HK-2 (cell line): ENCODE results near the gene ACAP3.
A peak's percentile ranks its signal among the peaks of the same experiment; 100 is the strongest.

Experiments used
- DNase-seq: peaks from one replicate; pipeline ENCODE4 v3.0.0-alpha.2; 2018; ENCODE audit not compliant: unreplicated experiment

Gene ACAP3

DNA sequence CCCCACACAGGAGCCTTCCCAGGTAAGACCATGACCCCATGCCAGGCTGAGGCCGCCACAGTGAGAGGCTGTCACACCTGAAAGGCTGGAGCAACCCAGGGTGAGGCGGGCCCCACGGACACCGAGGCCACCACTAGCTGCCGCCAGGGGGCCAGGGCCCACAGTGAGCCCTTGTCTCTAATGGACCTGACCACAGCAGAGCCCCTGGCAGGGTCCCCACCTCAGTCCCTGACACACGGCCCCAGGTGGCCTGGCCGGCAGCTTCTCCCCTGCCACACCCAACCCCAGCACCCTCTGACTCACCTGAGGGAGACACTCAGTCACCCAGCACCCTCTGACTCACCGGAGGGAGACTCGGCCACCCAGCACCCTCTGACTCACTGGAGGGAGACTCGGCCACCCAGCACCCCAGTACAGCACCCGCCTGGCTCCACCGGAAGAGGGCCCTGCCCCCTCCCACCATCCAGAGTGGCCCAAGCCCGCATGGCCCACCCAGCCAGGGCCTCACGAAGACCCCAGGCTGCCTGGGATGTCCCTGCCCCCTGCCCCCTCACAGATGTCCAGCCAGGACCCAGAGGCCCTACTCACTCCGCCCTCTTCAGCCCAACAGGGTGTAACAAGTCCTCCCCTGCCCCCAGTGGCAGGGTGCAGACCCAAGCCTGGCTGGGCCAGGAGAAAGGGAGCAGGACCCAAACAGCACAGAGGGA, 37.1 kb upstream of the ACAP3 start:
- DNase-seq: peak; percentile 86

DNA sequence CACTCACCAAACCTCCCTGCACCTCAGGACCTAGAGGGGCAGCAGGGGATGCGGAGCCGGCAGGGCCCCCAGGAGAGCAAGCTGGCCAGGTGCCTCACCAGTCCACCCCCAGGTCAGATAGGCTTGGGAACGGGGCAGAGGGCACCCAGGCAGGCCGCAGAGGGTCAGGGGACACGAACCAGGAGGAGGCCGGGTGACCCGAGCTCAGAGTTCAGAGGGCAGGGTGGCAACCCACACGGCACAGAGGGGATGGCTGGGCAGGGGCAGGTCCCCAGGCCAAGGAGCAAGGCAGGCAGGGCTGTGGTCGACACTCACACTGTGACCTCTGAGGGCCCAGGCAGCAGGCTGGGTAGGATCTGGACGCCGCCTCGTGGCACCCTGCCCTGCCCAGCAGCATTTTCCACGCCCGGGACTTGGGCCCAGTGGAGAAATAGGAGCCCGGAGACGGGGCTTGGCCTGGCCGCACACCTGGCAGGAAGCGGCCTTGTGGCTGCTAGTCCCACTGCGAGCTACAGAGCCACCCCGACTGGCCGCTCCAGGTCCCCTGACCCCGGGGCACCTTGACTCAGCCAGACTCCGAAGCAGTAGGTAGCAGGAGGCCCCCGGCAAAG, 36.2 kb upstream of the ACAP3 start:
- no peak for DNase-seq

- DNase-seq: no peak
Observed at GRCh38 chr1:1342584-1343115, 34.9 kb upstream of the ACAP3 start.

DNA sequence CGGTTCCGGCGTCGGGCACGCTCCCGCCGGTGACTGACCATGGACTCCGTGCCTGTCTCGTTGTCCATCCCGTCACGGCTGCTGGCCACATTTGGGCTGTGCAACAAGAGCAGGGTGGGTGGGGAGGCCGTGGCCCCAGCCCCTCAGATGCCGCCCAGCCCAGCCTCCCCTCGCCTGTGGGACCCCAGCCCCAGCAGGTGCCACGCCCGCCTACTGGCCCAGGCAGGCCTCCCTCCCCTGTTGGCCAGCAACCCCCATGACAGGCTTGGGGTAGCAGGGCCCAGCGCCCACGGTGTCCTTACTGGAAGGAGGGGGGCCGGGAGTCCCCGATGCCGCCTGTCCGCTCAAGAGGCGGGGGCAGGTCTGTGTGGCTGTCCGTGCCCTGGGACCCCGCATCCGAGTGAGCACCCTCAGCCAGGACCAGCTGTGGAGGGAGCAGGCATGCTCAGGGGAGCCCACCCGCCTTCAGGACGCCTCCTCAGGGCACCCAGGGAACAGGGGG, 34.4 kb upstream of the ACAP3 start:
- no peak for DNase-seq

DNA sequence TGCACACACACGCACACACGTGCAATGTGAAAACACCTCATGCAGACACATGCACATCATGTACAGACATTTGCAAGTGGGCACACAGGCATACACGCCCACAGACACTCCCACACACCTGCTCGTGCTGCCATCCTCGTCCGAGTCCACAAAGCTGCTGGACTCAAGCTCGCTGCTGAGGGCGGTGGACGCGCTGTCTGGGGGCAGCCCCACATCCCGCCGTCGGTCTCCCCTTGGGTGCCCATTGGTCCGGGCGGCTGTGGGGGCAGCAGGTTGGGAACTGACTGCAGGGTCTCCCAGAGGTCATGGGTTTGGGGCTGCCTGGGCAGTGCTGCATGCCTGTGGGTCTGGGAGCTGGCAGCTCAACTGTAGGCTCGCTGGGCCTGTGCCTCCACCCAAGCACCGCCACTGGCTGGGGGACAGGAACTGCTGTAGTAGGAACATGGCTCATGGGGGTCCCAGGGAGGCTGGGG, 33.9 kb upstream of the ACAP3 start:
- DNase-seq: no peak

- no peak for DNase-seq
Observed at GRCh38 chr1:1340791-1341548, 33.2 kb upstream of the ACAP3 start.

DNA sequence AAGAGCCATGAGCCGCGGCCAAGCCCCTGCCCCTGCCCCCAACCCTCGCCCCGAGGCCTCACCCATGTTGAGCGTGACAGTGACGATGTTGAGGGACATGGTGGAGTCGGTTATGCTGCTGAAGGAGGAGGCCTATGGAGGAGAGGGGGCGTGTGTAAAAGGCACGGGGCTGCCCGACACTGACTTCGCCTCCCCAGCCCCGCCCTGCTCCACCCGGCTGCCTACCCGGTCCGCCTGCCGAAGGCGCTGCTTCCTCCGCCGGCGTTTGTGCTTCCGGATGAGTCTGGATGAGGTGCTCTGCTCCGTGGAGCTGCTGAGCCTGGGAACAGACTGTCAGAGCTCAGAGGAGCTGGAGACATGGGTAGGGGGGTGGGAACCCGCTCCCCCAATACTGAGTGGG, 32.5 kb upstream of the ACAP3 start:
- DNase-seq: no peak

DNA sequence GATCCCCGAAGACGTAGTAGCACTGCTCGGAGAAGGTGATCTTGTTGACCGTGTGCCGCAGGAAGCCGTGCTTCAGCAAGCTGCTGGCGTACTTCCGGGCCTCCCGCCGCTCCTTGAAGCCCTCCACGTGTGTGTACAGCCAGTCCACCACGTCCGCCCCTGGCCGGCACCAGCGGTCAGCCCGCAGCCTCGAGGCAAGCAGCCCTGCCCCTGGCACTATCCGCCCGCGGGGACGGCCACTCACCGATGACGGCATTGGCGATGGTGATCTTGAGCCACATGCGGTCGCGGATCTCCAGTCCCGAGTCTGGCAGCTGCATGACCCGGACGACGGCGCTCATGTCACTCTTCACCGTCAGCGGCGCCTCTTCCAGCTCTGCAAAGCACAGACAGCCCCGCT, 30.5 kb upstream of the ACAP3 start:
- no peak for DNase-seq

DNA sequence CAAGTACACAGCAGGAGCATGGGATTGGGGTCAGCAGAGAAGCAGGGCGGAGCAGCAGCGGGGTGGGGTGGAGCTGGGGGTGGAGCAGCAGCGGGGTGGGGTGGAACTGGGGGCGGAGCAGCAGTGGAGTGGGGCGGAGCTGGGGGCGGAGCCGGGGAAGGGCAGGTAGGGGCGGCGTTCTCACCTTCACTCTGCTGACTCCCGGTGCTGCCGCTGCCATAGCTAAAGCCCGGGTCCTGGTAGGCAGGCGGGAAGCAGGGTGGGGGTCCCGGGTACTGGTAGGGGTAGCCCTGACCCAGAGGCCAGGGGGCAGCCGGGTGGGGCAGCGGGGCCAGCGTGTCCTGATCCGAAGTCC, 30.0 kb upstream of the ACAP3 start:
- DNase-seq: no peak

DNA sequence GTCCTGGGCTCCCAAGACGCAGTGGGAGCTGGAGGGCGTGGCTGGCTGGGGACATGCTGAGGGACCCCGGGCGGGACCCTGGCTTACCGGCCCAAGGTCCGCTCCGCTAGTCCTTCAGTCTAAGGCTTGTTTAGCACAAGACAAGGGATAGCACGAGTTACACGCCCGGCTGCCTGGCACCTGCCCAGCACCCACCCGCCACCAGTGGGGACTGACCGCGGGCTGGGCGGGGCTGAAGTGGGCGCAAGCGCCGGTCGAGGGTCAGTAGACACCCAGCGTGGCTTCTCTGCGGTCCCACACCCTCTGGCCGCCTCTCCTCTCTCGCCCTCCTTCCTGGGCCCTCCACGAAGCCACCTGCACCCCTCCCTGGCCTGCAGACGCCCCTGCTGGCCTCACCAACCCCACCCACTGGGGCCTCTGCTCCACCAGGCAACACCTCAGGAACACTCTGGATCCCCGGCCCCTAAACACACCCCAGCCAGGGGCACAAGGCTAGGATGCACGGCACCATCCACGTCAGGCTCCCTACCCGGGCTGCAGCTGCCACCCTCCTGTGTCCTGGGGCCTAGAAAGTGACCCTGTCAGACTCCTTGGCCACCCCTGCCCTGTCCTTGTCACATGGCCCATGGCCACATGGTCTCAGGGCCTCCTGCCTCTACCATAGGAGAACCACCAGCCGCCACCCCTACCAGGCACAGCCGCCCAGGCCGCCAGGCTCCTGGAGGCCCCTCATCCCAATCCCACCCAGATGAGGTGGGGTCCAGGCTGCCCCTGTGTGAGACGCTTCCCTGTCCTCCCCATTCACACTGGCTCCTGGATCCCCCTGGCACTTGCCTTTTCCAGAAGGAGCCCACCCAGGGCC, 29.4 kb upstream of the ACAP3 start:
- DNase-seq: no peak

DNA sequence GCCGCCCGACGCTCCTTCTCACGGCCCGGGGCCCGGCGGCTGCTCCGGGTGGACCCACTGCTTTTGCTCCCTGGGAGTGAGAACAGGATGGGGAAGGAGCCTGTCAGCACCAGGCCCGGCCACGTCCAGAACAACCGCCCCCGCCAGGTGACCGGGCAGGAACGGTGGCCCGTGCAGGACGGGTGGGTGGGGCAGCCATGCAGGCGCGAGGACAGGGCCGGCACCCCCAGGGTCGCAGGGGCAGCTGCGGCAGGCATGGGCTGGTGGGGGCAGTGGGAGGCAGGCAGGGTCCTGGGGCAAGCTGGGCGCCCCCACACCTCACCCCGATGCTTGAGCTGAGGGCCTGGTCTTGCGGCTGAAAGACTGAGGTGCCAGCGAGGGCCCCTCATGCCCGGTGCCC, 28.7 kb upstream of the ACAP3 start:
- no peak for DNase-seq

GRCh38 chr1:1335792-1336248, 28.1 kb upstream of the ACAP3 start:
- no peak for DNase-seq

- no peak for DNase-seq
Observed at GRCh38 chr1:1335283-1335682, 27.6 kb upstream of the ACAP3 start.

DNA sequence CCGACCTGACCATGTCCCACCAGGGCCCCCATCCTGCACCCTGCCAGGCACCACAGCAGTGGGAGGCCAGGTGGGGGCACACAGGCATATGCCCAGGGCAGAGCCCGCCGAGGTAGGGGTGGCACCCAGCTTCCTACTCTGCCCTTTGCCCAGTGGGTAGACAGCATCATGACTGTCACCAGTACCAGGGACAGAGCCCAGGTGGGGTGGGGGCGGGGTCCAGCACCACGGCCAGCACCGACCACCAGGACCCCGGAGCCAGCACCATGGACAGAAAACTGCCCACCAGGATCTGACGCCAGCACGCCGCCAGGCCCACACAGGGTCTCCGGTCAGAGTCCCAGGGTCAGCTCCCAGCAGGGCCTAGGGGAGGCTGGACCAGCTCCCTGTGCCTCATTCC, 27.1 kb upstream of the ACAP3 start:
- DNase-seq: no peak

GRCh38 chr1:1333551-1334241, 26.0 kb upstream of the ACAP3 start:
- DNase-seq: no peak

DNA sequence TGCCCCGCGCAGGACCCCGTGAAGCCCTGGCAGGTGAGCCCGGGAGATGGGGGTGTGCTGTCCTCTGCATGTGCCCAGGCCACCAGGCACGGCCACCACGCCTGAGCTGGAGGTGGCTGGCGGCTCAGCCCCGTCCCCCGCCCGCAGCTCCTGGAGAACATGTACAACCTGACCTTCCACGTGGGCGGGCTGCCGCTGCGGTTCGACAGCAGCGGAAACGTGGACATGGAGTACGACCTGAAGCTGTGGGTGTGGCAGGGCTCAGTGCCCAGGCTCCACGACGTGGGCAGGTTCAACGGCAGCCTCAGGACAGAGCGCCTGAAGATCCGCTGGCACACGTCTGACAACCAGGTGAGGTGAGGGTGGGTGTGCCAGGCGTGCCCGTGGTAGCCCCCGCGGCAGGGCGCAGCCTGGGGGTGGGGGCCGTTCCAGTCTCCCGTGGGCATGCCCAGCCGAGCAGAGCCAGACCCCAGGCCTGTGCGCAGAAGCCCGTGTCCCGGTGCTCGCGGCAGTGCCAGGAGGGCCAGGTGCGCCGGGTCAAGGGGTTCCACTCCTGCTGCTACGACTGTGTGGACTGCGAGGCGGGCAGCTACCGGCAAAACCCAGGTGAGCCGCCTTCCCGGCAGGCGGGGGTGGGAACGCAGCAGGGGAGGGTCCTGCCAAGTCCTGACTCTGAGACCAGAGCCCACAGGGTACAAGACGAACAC, 25.2 kb upstream of the ACAP3 start:
- no peak for DNase-seq

DNA sequence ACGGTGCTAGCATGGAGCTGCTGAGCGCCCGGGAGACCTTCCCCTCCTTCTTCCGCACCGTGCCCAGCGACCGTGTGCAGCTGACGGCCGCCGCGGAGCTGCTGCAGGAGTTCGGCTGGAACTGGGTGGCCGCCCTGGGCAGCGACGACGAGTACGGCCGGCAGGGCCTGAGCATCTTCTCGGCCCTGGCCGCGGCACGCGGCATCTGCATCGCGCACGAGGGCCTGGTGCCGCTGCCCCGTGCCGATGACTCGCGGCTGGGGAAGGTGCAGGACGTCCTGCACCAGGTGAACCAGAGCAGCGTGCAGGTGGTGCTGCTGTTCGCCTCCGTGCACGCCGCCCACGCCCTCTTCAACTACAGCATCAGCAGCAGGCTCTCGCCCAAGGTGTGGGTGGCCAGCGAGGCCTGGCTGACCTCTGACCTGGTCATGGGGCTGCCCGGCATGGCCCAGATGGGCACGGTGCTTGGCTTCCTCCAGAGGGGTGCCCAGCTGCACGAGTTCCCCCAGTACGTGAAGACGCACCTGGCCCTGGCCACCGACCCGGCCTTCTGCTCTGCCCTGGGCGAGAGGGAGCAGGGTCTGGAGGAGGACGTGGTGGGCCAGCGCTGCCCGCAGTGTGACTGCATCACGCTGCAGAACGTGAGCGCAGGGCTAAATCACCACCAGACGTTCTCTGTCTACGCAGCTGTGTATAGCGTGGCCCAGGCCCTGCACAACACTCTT, 24.5 kb upstream of the ACAP3 start:
- DNase-seq: no peak

DNA sequence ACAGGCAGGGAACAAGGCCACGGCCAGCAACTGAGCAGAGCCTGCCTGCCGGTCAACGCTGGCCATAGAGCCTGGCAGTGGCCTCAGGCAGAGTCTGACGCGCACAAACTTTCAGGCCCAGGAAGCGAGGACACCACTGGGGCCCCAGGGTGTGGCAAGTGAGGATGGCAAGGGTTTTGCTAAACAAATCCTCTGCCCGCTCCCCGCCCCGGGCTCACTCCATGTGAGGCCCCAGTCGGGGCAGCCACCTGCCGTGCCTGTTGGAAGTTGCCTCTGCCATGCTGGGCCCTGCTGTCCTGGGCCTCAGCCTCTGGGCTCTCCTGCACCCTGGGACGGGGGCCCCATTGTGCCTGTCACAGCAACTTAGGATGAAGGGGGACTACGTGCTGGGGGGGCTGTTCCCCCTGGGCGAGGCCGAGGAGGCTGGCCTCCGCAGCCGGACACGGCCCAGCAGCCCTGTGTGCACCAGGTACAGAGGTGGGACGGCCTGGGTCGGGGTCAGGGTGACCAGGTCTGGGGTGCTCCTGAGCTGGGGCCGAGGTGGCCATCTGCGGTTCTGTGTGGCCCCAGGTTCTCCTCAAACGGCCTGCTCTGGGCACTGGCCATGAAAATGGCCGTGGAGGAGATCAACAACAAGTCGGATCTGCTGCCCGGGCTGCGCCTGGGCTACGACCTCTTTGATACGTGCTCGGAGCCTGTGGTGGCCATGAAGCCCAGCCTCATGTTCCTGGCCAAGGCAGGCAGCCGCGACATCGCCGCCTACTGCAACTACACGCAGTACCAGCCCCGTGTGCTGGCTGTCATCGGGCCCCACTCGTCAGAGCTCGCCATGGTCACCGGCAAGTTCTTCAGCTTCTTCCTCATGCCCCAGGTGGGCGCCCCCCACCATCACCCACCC, 23.6 kb upstream of the ACAP3 start, which contains the start of gene TAS1R3:
TAS1R3 (plus strand) TSS at position 213 of the 898 bp plus-strand sequence; CDS start at position 279, 66 bp downstream.
- no peak for DNase-seq
